Left colon (tissue), 2 donors: ENCODE data around the gene TBC1D14. TPM values are rescaled to one million over a fixed set of nuclear protein-coding genes. Genes with fewer than 3 reads are reported as not detected.

Source experiments
- ATAC-seq: fragments of 200-7000 bp; cut with Tn5 transposase; one replicate; pipeline ENCODE4 v1.9.1; 2020; ENCODE audit warnings: mild to moderate bottlenecking, moderate library complexity
- DNase-seq, 2 donors: peaks; one replicate each; pipeline ENCODE4 v3.0.0-alpha.2; 2020
- intact Hi-C, 2 donors: fragments of 100-400 bp; cut with DNase I in 1 of 2; cut with micrococcal nuclease in 1 of 2; formaldehyde crosslinking; loops; one replicate each; pipeline versions ENCODE4 v1.11.2 to v1.14.0; 2022; cut with DNase I, micrococcal nuclease
- total RNA-seq, 2 donors: library from RNA; stranded (reverse); fragmentation: NEBNext Ultra II Directional; extraction: Animal tissue kit (Norgen Biotek cat#: 25700); gene quantifications; one replicate each; pipeline ENCODE4 v1.2.1, GENCODE V29; 2021
- donor health status: DM: no; HTN: no; CAD: no.
- donor health status: DM: yes; HTN: yes; CAD: no.

Gene TBC1D14
- total RNA-seq, 2 donors from 2014 or later = 53.1 to 56.6 TPM

GRCh38 chr4:6939761-6940743, 30.4 kb downstream of the TBC1D14 start:
- ATAC-seq (no peak), DNase-seq (no peak)
- intact Hi-C loops = no loop called here

GRCh38 chr4:6940744-6941137, 31.1 kb downstream of the TBC1D14 start:
- intact Hi-C loops = no loop called here
- no peak for DNase-seq
- ATAC-seq = no peak

- ATAC-seq (no peak), DNase-seq (no peak)
- intact Hi-C loops = no loop called here
These were observed 32.2 kb downstream of the TBC1D14 start for GRCh38 chr4:6941796-6942195.

- ATAC-seq = no peak
- no peak for DNase-seq
- intact Hi-C loops = no loop called here
These were observed 32.7 kb downstream of the TBC1D14 start for GRCh38 chr4:6942238-6942800.

GRCh38 chr4:6943012-6943884, 33.6 kb downstream of the TBC1D14 start:
- ATAC-seq (peak; percentile 60), DNase-seq (peak; percentile 62 to 68)
- intact Hi-C loops = no loop called here

GRCh38 chr4:6943885-6944225, 34.2 kb downstream of the TBC1D14 start:
- intact Hi-C loops = no loop called here
- DNase-seq (no peak), ATAC-seq (no peak)

- intact Hi-C loops = no loop called here
- peak; percentile 63 for ATAC-seq
- DNase-seq = peak; percentile 60 to 66
These were observed 34.9 kb downstream of the TBC1D14 start for GRCh38 chr4:6944301-6945051.

GRCh38 chr4:6945052-6945409, 35.4 kb downstream of the TBC1D14 start:
- ATAC-seq (no peak), DNase-seq (no peak)
- intact Hi-C loops = no loop called here

GRCh38 chr4:6946497-6946896, 36.9 kb downstream of the TBC1D14 start:
- ATAC-seq = no peak
- intact Hi-C loops = no loop called here
- no peak for DNase-seq

- intact Hi-C loops = no loop called here
These were observed 38.5 kb downstream of the TBC1D14 start for GRCh38 chr4:6948134-6948460.

GRCh38 chr4:6951880-6952381, 42.3 kb downstream of the TBC1D14 start:
- intact Hi-C loops = no loop called here
- DNase-seq = peak in 1 of 2 donors; percentile 21

More at GRCh38 chr4:6948134-6948460, 38.5 kb downstream of the TBC1D14 start:
- DNase-seq (no peak), ATAC-seq (no peak)

GRCh38 chr4:6953751-6954380, 44.2 kb downstream of the TBC1D14 start:
- DNase-seq (peak; percentile 86 to 94), ATAC-seq (peak; percentile 90)
- intact Hi-C loops = no loop called here

More at GRCh38 chr4:6951880-6952381, 42.3 kb downstream of the TBC1D14 start:
- ATAC-seq = no peak

- ATAC-seq = no peak
- DNase-seq = peak; percentile 16 to 29
- intact Hi-C loops = no loop called here
These were observed 45.8 kb downstream of the TBC1D14 start for GRCh38 chr4:6955261-6955911.

- DNase-seq = peak; percentile 1 to 20
- no peak for ATAC-seq
- intact Hi-C loops = no loop called here
These were observed 46.4 kb downstream of the TBC1D14 start for GRCh38 chr4:6956087-6956433.

GRCh38 chr4:6956434-6957147, 47.0 kb downstream of the TBC1D14 start:
- DNase-seq (no peak), ATAC-seq (no peak)
- intact Hi-C loops = no loop called here

- ATAC-seq = peak; percentile 4
- intact Hi-C loops = no loop called here
These were observed 47.5 kb downstream of the TBC1D14 start for GRCh38 chr4:6957148-6957520.

GRCh38 chr4:6957994-6958393, 48.4 kb downstream of the TBC1D14 start:
- DNase-seq (no peak), ATAC-seq (no peak)
- intact Hi-C loops = no loop called here

More at GRCh38 chr4:6957148-6957520, 47.5 kb downstream of the TBC1D14 start:
- no peak for DNase-seq
